ENCODE data around the gene FXYD1. TPM values are rescaled to one million over a fixed set of nuclear protein-coding genes. Genes with fewer than 3 reads are reported as not detected.
A peak's percentile ranks its signal among the peaks of the same experiment; 100 is the strongest.

FXYD1 gene
- polyA plus RNA-seq, 2 donors = 13.2 to 21.4 TPM

GRCh38 chr19:35165200-35166058 is 26.8 kb downstream of the FXYD1 start:
- H3K27me3 ChIP-seq (ENCODE audit: control insufficient read depth in 1 of 2, insufficient read depth in 2 of 2, low read length in 2 of 2) = no peaks in the 10 kb centered on the region
- 64 to 73% methylated on average over 5 of the region's 5 CpGs for WGBS, 2 donors
- no peak overlapping the region for H3K4me3 ChIP-seq (ENCODE audit: low read depth in 1 of 2, low read length in 2 of 2)
- peak overlapping the region in 1 of 2 donors; percentile 7 for H3K27ac ChIP-seq (ENCODE audit: low read depth in 2 of 2, low read length in 1 of 2)
- peaks cover 12 to 23% of the 10 kb centered on the region in 2 donors for H3K9me3 ChIP-seq (ENCODE audit: control insufficient read depth in 2 of 2, insufficient read depth in 1 of 2, low read depth in 1 of 2, low read length in 1 of 2)
- H3K36me3 ChIP-seq (ENCODE audit: control insufficient read depth in 2 of 2, insufficient read depth in 2 of 2, low read length in 1 of 2) = peaks cover 12 to 13% of the 10 kb centered on the region in 2 donors
- peaks cover 7 to 8% of the 10 kb centered on the region in 2 donors for H3K4me1 ChIP-seq (ENCODE audit: control insufficient read depth in 2 of 2, insufficient read depth in 2 of 2, low read length in 1 of 2)

GRCh38 chr19:35166100-35167063 is 27.8 kb downstream of the FXYD1 start:
- peak overlapping the region in 1 of 2 donors; percentile 81 for H3K27ac ChIP-seq (ENCODE audit: low read depth in 2 of 2, low read length in 1 of 2)
- no peaks in the 10 kb centered on the region for H3K27me3 ChIP-seq (ENCODE audit: control insufficient read depth in 1 of 2, insufficient read depth in 2 of 2, low read length in 2 of 2)
- 89 to 94% methylated on average over 7 of the region's 7 CpGs for WGBS, 2 donors
- peaks cover 12 to 22% of the 10 kb centered on the region in 2 donors for H3K9me3 ChIP-seq (ENCODE audit: control insufficient read depth in 2 of 2, insufficient read depth in 1 of 2, low read depth in 1 of 2, low read length in 1 of 2)
- H3K4me1 ChIP-seq (ENCODE audit: control insufficient read depth in 2 of 2, insufficient read depth in 2 of 2, low read length in 1 of 2) = peaks cover 7 to 8% of the 10 kb centered on the region in 2 donors
- no peak overlapping the region for H3K4me3 ChIP-seq (ENCODE audit: low read depth in 1 of 2, low read length in 2 of 2)
- peaks cover 11 to 12% of the 10 kb centered on the region in 2 donors for H3K36me3 ChIP-seq (ENCODE audit: control insufficient read depth in 2 of 2, insufficient read depth in 2 of 2, low read length in 1 of 2)

GRCh38 chr19:35167251-35168119 is 28.9 kb downstream of the FXYD1 start:
- H3K27ac ChIP-seq (ENCODE audit: low read depth in 2 of 2, low read length in 1 of 2) = peak overlapping the region; percentile 55 to 71
- 53 to 67% methylated on average over 5 of the region's 5 CpGs for WGBS, 2 donors

DNA sequence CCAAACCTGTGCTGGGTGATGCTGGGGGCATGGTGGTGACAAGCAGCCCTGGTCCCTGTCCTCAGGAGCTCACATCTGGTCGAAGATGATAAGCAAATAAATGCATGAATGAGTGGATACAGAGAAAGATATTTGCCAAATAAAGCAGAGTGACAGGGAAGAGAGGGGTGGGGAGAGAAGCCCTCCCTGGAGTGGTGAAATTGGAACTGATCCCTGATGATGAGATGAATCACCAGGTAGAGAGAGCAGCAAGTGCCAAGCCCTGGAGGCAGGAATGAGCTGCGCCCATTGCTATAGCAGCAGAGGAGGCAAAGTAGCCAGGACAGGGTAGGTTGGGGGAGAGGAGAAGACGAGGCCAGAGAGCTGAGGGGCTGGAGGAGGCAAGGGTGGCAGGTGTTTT is 29.6 kb downstream of the FXYD1 start:
- Histone ChIP-seq H3K27me3 (ENCODE audit: control insufficient read depth in 1 of 2, insufficient read depth in 2 of 2, low read length in 2 of 2) (no peaks in the 10 kb centered on the region), H3K4me3 (ENCODE audit: low read depth in 1 of 2, low read length in 2 of 2) (no peak overlapping the region), H3K4me1 (ENCODE audit: control insufficient read depth in 2 of 2, insufficient read depth in 2 of 2, low read length in 1 of 2) (peaks cover 7 to 8% of the 10 kb centered on the region in 2 donors), H3K36me3 (ENCODE audit: control insufficient read depth in 2 of 2, insufficient read depth in 2 of 2, low read length in 1 of 2) (peaks cover 8 to 11% of the 10 kb centered on the region in 2 donors), H3K9me3 (ENCODE audit: control insufficient read depth in 2 of 2, insufficient read depth in 1 of 2, low read depth in 1 of 2, low read length in 1 of 2) (peaks cover 12 to 20% of the 10 kb centered on the region in 2 donors), H3K27ac (ENCODE audit: low read depth in 2 of 2, low read length in 1 of 2) (peak overlapping the region in 1 of 2 donors; percentile 68)
- WGBS, 2 donors = 41 to 50% methylated on average over 3 of the region's 3 CpGs

More at GRCh38 chr19:35167251-35168119, 28.9 kb downstream of the FXYD1 start:
- H3K9me3 ChIP-seq (ENCODE audit: control insufficient read depth in 2 of 2, insufficient read depth in 1 of 2, low read depth in 1 of 2, low read length in 1 of 2) = peaks cover 12 to 20% of the 10 kb centered on the region in 2 donors
- H3K36me3 ChIP-seq (ENCODE audit: control insufficient read depth in 2 of 2, insufficient read depth in 2 of 2, low read length in 1 of 2) = peaks cover 10 to 11% of the 10 kb centered on the region in 2 donors
- H3K4me1 ChIP-seq (ENCODE audit: control insufficient read depth in 2 of 2, insufficient read depth in 2 of 2, low read length in 1 of 2) = peaks cover 7 to 8% of the 10 kb centered on the region in 2 donors
- H3K27me3 ChIP-seq (ENCODE audit: control insufficient read depth in 1 of 2, insufficient read depth in 2 of 2, low read length in 2 of 2) = no peaks in the 10 kb centered on the region
- H3K4me3 ChIP-seq (ENCODE audit: low read depth in 1 of 2, low read length in 2 of 2) = no peak overlapping the region

DNA sequence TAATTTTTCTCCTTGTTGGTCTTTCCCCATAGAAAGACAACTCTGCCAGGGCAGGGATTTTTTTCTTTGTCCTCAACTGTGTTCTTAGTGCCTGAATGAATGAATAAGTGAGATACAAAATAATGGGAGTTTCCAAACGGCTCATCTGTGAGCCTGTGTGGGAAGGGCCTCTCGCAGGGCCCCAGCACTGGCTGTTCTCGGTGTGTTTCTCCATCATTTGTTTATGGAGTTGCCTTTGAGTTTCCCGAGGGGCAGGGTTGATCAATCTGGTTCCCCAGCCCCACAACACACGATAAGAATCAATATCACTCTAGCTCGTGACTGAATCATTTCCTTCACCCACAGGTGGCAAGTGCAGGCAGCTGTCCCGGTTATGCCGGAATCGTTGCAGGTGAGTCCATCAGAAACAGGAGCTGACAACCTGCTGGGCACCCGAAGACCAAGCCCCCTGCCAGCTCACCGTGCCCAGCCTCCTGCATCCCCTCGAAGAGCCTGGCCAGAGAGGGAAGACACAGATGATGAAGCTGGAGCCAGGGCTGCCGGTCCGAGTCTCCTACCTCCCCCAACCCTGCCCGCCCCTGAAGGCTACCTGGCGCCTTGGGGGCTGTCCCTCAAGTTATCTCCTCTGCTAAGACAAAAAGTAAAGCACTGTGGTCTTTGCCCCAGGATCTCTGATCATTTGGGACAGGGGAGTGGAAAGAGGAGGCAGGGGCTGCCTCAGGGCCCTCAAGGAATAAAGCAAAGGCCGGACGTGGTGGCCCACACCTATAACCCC is 30.8 kb downstream of the FXYD1 start:
- H3K27me3 ChIP-seq (ENCODE audit: control insufficient read depth in 1 of 2, insufficient read depth in 2 of 2, low read length in 2 of 2) = no peaks in the 10 kb centered on the region
- H3K4me1 ChIP-seq (ENCODE audit: control insufficient read depth in 2 of 2, insufficient read depth in 2 of 2, low read length in 1 of 2) = peaks cover 7 to 8% of the 10 kb centered on the region in 2 donors
- no peak overlapping the region for H3K27ac ChIP-seq (ENCODE audit: low read depth in 2 of 2, low read length in 1 of 2)
- H3K9me3 ChIP-seq (ENCODE audit: control insufficient read depth in 2 of 2, insufficient read depth in 1 of 2, low read depth in 1 of 2, low read length in 1 of 2) = peaks cover 5 to 13% of the 10 kb centered on the region in 2 donors
- no peak overlapping the region for H3K4me3 ChIP-seq (ENCODE audit: low read depth in 1 of 2, low read length in 2 of 2)
- peaks cover 6 to 11% of the 10 kb centered on the region in 2 donors for H3K36me3 ChIP-seq (ENCODE audit: control insufficient read depth in 2 of 2, insufficient read depth in 2 of 2, low read length in 1 of 2)
- 70 to 74% methylated on average over 18 of the region's 18 CpGs for WGBS, 2 donors

DNA sequence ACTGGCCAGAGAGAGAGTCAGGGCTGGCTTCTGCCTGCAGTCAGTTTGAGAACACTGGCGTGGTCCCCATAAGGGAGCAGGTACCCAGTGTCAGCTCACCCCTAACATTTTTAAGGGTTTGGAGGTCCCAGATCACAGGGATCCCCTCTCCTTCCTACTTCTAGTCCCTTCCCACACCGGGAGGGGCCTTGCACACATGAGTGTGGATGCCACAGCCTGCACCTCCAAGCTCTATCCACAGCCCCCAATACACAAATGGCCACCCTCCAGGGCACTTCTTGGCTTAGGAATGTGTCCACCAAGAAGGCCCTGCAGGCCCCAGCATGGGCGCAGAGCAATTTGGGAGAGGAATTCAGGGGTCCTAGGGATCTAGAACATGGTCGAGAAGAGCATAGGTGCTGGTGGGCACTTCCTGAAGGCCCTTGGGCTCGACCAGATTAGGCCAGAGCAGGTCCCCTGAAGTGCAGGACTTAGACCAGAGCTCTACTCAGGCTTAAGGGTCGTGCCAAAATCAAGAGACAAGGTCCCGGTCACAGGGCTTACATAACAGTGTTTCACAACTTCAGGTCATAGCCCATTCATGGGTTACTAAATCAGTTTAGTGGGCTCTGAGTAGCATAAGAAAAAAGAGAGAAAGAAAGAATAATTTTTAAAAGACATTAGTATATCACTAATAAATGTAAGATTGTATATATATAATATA is 31.9 kb downstream of the FXYD1 start:
- WGBS, 2 donors = 79 to 81% methylated on average over 7 of the region's 7 CpGs
- H3K9me3 ChIP-seq (ENCODE audit: control insufficient read depth in 2 of 2, insufficient read depth in 1 of 2, low read depth in 1 of 2, low read length in 1 of 2) = peaks cover 4 to 13% of the 10 kb centered on the region in 2 donors
- H3K4me3 ChIP-seq (ENCODE audit: low read depth in 1 of 2, low read length in 2 of 2) = no peak overlapping the region
- H3K4me1 ChIP-seq (ENCODE audit: control insufficient read depth in 2 of 2, insufficient read depth in 2 of 2, low read length in 1 of 2) = peaks cover 7 to 8% of the 10 kb centered on the region in 2 donors
- peaks cover 3 to 11% of the 10 kb centered on the region in 2 donors for H3K36me3 ChIP-seq (ENCODE audit: control insufficient read depth in 2 of 2, insufficient read depth in 2 of 2, low read length in 1 of 2)
- no peak overlapping the region for H3K27ac ChIP-seq (ENCODE audit: low read depth in 2 of 2, low read length in 1 of 2)
- no peaks in the 10 kb centered on the region for H3K27me3 ChIP-seq (ENCODE audit: control insufficient read depth in 1 of 2, insufficient read depth in 2 of 2, low read length in 2 of 2)

- Histone ChIP-seq H3K36me3 (ENCODE audit: control insufficient read depth in 2 of 2, insufficient read depth in 2 of 2, low read length in 1 of 2) (peaks cover 0 to 3% of the 10 kb centered on the region in 2 donors), H3K4me3 (ENCODE audit: low read depth in 1 of 2, low read length in 2 of 2) (no peak overlapping the region), H3K9me3 (ENCODE audit: control insufficient read depth in 2 of 2, insufficient read depth in 1 of 2, low read depth in 1 of 2, low read length in 1 of 2) (peaks cover 0 to 3% of the 10 kb centered on the region in 2 donors), H3K4me1 (ENCODE audit: control insufficient read depth in 2 of 2, insufficient read depth in 2 of 2, low read length in 1 of 2) (peaks cover 7 to 8% of the 10 kb centered on the region in 2 donors), H3K27ac (ENCODE audit: low read depth in 2 of 2, low read length in 1 of 2) (no peak overlapping the region), H3K27me3 (ENCODE audit: control insufficient read depth in 1 of 2, insufficient read depth in 2 of 2, low read length in 2 of 2) (no peaks in the 10 kb centered on the region)
- WGBS, 2 donors = 37 to 47% methylated on average over 3 of the region's 3 CpGs
These were observed 33.1 kb downstream of the FXYD1 start for GRCh38 chr19:35171730-35172129.

- no peaks in the 10 kb centered on the region for H3K27me3 ChIP-seq (ENCODE audit: control insufficient read depth in 1 of 2, insufficient read depth in 2 of 2, low read length in 2 of 2)
- no peaks in the 10 kb centered on the region for H3K36me3 ChIP-seq (ENCODE audit: control insufficient read depth in 2 of 2, insufficient read depth in 2 of 2, low read length in 1 of 2)
- no peak overlapping the region for H3K4me3 ChIP-seq (ENCODE audit: low read depth in 1 of 2, low read length in 2 of 2)
- no peaks in the 10 kb centered on the region for H3K4me1 ChIP-seq (ENCODE audit: control insufficient read depth in 2 of 2, insufficient read depth in 2 of 2, low read length in 1 of 2)
- no peaks in the 10 kb centered on the region for H3K9me3 ChIP-seq (ENCODE audit: control insufficient read depth in 2 of 2, insufficient read depth in 1 of 2, low read depth in 1 of 2, low read length in 1 of 2)
- WGBS, 2 donors = 87 to 95% methylated on average over 6 of the region's 6 CpGs
- no peak overlapping the region for H3K27ac ChIP-seq (ENCODE audit: low read depth in 2 of 2, low read length in 1 of 2)
These were observed 35.6 kb downstream of the FXYD1 start for GRCh38 chr19:35174226-35174625.
